T-helper 1 cell treated with Interleukin-12 subunit alpha and Interleukin-12 subunit beta and Interleukin-4 antibody, amounts not matched to agents 30 μg/mL and 1 μg/mL, for 36 hours (primary cell): ENCODE results near the gene EEF2K.
A peak's percentile ranks its signal among the peaks of the same experiment; 100 is the strongest.

Experiments used
- H3K27ac Mint-ChIP-seq: one replicate; pipeline ENCODE4 v1.8.0; 2021; ENCODE audit warnings: mild to moderate bottlenecking, mixed read lengths
- H3K27me3 Mint-ChIP-seq: one replicate; pipeline ENCODE4 v1.8.0; 2021; ENCODE audit warnings: low read depth, mixed read lengths
- H3K36me3 Mint-ChIP-seq: one replicate; pipeline ENCODE4 v1.8.0; 2021; ENCODE audit warnings: low read depth, mixed read lengths
- H3K4me1 Mint-ChIP-seq: one replicate; pipeline ENCODE4 v1.8.0; 2021; ENCODE audit warnings: low read depth, mixed read lengths
- H3K4me3 Mint-ChIP-seq: one replicate; pipeline ENCODE4 v1.8.0; 2021; ENCODE audit warnings: mild to moderate bottlenecking, moderate library complexity, mixed read lengths
- H3K9me3 Mint-ChIP-seq: one replicate; pipeline ENCODE4 v1.8.0; 2021; ENCODE audit warnings: mixed read lengths

Gene EEF2K

GRCh38 chr16:22270525-22270924, 64.4 kb downstream of the EEF2K start:
- H3K4me1 Mint-ChIP-seq: peaks cover 8% of the 10 kb centered on the region
- H3K27ac Mint-ChIP-seq: peak overlapping the region; percentile 62
- H3K9me3 Mint-ChIP-seq: no peaks in the 10 kb centered on the region
- peaks cover 35% of the 10 kb centered on the region for H3K36me3 Mint-ChIP-seq
- no peak overlapping the region for H3K4me3 Mint-ChIP-seq
- no peaks in the 10 kb centered on the region for H3K27me3 Mint-ChIP-seq

GRCh38 chr16:22272870-22273650, 67.0 kb downstream of the EEF2K start:
- no peak overlapping the region for H3K27ac Mint-ChIP-seq
- peaks cover 8% of the 10 kb centered on the region for H3K4me1 Mint-ChIP-seq
- no peaks in the 10 kb centered on the region for H3K27me3 Mint-ChIP-seq
- H3K9me3 Mint-ChIP-seq: no peaks in the 10 kb centered on the region
- no peak overlapping the region for H3K4me3 Mint-ChIP-seq
- H3K36me3 Mint-ChIP-seq: peaks cover 28% of the 10 kb centered on the region

GRCh38 chr16:22274916-22275315, 68.8 kb downstream of the EEF2K start:
- no peaks in the 10 kb centered on the region for H3K9me3 Mint-ChIP-seq
- no peak overlapping the region for H3K27ac Mint-ChIP-seq
- no peaks in the 10 kb centered on the region for H3K27me3 Mint-ChIP-seq
- peaks cover 21% of the 10 kb centered on the region for H3K36me3 Mint-ChIP-seq
- no peak overlapping the region for H3K4me3 Mint-ChIP-seq
- peaks cover 8% of the 10 kb centered on the region for H3K4me1 Mint-ChIP-seq

DNA sequence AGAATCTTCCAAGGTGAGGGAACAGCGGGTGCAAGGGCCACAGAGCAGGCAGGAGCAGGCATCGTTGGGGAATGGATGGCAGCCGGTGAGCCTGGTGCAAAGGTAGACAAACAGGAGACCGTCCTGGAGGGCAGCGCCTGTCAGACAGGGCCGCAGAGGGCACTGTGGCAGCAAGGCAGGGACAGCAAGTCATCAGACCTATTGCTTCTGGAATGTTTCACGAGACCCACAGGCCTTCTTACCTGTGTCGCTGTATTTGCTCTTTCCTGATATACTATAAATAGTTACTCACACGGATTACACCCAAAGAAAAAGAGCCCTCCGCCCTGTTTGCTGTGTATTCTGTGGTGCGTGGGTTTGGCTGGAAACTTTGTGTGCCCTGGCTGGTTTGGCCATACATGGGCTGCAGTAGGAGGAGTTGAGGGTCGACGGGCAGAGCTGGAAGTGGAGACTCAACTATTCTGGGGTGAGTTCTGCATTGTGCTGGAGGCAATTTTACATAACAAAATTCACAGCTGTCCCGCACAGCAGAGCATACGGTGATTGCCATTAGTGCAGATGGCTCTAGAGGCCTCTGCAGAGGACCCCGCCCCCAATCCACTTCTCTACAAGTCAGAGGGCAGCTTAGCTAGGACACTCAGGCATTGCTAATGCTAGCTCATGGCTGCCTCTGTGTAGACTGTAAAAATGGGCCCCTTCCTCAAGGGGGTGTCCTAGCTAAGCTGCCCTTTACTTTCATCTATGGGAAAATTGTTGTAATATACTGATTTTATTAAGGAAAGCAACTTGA, 72.6 kb downstream of the EEF2K start:
- no peaks in the 10 kb centered on the region for H3K27me3 Mint-ChIP-seq
- no peaks in the 10 kb centered on the region for H3K4me1 Mint-ChIP-seq
- peaks cover 21% of the 10 kb centered on the region for H3K36me3 Mint-ChIP-seq
- no peak overlapping the region for H3K4me3 Mint-ChIP-seq
- H3K9me3 Mint-ChIP-seq: no peaks in the 10 kb centered on the region
- peak overlapping the region; percentile 60 for H3K27ac Mint-ChIP-seq

DNA sequence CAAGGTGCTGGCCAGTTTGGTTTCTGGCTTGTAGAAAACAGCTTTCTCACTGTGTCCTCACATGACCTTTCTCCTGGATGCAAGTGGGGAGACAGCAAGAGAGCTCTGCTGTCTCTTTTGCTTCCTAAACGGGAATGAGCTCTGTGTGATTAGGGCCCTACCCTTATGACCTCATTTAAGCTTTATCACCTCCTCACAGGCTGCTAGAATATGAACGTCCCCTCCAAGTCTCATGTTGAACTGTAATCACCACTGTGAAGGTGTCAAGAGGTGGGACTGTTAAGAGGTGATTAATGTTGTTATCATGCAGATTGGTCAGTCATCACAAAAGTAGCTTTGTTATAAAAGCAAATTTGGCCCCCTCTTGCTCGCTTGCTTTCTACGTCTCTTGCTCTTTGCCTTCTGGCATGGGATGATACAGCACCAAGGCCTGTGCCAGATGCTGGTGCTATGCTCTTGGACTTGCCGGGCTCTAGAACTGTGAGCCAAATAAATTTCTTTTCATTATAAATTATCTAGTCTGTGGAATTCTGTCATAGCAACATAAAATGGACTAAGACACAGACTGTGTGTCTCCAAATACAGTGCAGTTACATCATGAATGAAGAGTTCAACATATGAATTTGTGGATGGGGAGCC, 76.3 kb downstream of the EEF2K start:
- no peak overlapping the region for H3K27ac Mint-ChIP-seq
- peaks cover 2% of the 10 kb centered on the region for H3K4me1 Mint-ChIP-seq
- no peaks in the 10 kb centered on the region for H3K27me3 Mint-ChIP-seq
- H3K36me3 Mint-ChIP-seq: peaks cover 34% of the 10 kb centered on the region
- no peaks in the 10 kb centered on the region for H3K9me3 Mint-ChIP-seq
- no peak overlapping the region for H3K4me3 Mint-ChIP-seq

GRCh38 chr16:22284637-22285036, 78.6 kb downstream of the EEF2K start:
- no peaks in the 10 kb centered on the region for H3K27me3 Mint-ChIP-seq
- H3K27ac Mint-ChIP-seq: no peak overlapping the region
- no peak overlapping the region for H3K4me3 Mint-ChIP-seq
- H3K4me1 Mint-ChIP-seq: peaks cover 2% of the 10 kb centered on the region
- no peaks in the 10 kb centered on the region for H3K9me3 Mint-ChIP-seq
- peaks cover 29% of the 10 kb centered on the region for H3K36me3 Mint-ChIP-seq

GRCh38 chr16:22285080-22285479, 79.0 kb downstream of the EEF2K start:
- Mint-ChIP-seq H3K9me3 (no peaks in the 10 kb centered on the region), H3K27ac (no peak overlapping the region), H3K36me3 (peaks cover 29% of the 10 kb centered on the region), H3K4me3 (no peak overlapping the region), H3K27me3 (no peaks in the 10 kb centered on the region), H3K4me1 (peaks cover 2% of the 10 kb centered on the region)

DNA sequence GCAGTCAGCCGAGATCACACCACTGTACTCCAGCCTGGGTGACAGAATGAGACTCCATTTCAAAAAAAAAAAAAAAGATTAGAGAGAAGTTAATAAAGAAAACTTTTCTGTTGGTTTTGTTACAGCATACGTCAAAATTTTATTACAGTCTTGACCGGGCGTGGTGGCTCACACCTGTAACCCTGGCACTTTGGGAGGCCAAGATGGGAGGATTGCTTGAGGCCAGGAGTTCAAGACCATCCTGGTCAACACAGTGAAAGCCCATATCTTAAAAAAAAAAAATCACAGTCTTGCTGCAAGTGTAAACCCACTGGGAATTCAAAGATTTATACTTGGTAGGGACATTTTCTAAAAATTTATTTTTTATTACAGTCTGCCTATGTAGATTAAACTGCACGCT, 84.9 kb downstream of the EEF2K start:
- Mint-ChIP-seq H3K27me3 (no peaks in the 10 kb centered on the region), H3K27ac (no peak overlapping the region), H3K9me3 (no peaks in the 10 kb centered on the region), H3K4me1 (peaks cover 7% of the 10 kb centered on the region), H3K36me3 (peaks cover 2% of the 10 kb centered on the region), H3K4me3 (no peak overlapping the region)

DNA sequence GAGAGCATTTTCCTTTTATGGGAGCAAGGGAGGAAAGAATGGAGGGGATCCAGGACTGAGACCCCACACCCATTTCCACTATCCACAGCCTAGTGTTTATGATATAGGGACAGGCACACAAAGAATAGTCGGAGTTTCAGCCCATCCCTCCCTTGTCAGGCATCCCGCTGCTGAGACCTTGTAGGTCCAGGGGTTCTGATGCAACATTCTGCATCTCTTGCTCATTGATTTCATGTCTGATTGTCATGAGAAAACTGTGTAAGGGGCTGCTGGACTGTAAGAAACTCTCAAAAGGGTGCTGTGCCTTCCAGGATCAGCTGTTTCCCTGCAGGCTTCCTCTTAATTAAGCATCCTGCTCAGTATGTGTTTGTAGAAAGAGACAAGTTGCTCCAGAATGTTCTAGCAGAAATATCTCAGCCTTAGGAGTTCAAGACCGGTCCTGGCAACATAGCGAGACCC, 85.8 kb downstream of the EEF2K start:
- Mint-ChIP-seq H3K4me1 (peaks cover 12% of the 10 kb centered on the region), H3K27me3 (no peaks in the 10 kb centered on the region), H3K27ac (no peak overlapping the region), H3K4me3 (no peak overlapping the region), H3K9me3 (no peaks in the 10 kb centered on the region), H3K36me3 (peaks cover under 1% of the 10 kb centered on the region)

- peaks cover 3% of the 10 kb centered on the region for H3K36me3 Mint-ChIP-seq
- H3K27me3 Mint-ChIP-seq: no peaks in the 10 kb centered on the region
- H3K9me3 Mint-ChIP-seq: no peaks in the 10 kb centered on the region
- H3K4me1 Mint-ChIP-seq: peaks cover 14% of the 10 kb centered on the region
- no peak overlapping the region for H3K27ac Mint-ChIP-seq
- H3K4me3 Mint-ChIP-seq: no peak overlapping the region
These were observed 86.2 kb downstream of the EEF2K start for GRCh38 chr16:22292320-22292719.

DNA sequence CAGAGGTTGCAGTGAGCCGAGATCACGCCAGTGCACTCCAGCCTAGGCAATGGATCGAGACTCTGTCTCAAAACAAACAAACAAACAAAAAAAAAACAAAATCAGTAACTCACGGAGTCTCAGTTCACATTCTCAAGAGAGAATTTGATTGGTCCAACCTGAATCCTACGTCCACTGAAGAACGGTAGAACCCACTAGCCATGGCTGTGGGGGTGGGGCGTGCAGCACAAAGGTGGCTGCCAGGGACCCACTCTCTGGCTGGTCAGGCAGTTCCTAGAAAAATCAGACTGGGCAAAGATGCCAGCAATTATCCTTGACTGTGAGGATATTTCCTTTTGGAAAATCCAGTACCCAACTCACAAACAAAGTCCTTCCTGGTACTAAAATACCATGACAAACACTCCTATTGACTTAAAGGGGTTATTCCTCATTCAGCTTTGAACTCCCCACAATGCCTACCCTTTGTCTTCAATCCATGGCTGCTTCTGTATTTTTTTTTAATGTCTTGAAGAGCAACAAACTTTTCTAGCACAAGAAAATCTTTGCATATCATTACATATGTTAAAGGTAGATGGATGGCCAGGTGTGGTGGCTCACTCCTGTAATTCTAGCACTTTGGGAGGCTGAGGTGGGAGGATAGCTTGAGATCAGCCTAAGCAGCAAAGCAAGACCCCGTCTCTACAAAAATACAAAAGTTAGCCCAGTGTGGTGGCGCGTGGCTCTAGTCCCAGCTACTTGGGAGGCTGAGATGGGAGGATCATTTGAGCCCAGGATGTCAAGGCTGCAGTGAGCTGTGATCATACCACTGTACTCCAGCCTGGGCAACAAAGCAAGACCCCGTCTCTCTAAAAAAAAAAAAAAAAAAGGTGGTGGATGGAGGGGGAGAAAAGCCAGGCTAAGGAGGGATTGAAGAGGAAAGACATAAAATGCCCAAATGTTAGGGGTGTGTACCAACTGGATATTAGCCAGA, 87.3 kb downstream of the EEF2K start:
- H3K4me3 Mint-ChIP-seq: no peak overlapping the region
- no peaks in the 10 kb centered on the region for H3K27me3 Mint-ChIP-seq
- H3K27ac Mint-ChIP-seq: no peak overlapping the region
- peaks cover 16% of the 10 kb centered on the region for H3K4me1 Mint-ChIP-seq
- no peaks in the 10 kb centered on the region for H3K9me3 Mint-ChIP-seq
- peaks cover 3% of the 10 kb centered on the region for H3K36me3 Mint-ChIP-seq

- peaks cover 10% of the 10 kb centered on the region for H3K36me3 Mint-ChIP-seq
- H3K4me1 Mint-ChIP-seq: peaks cover 31% of the 10 kb centered on the region
- H3K4me3 Mint-ChIP-seq: peak overlapping the region; percentile 92
- H3K27me3 Mint-ChIP-seq: no peaks in the 10 kb centered on the region
- no peaks in the 10 kb centered on the region for H3K9me3 Mint-ChIP-seq
- peak overlapping the region; percentile 97 for H3K27ac Mint-ChIP-seq
These were observed 90.4 kb downstream of the EEF2K start for GRCh38 chr16:22296225-22297113.
